D721Med (cell line): ENCODE results near the gene NDC1.

ENCODE experiments used
- DNase-seq: peaks from one replicate; pipeline ENCODE4 v3.0.0; 2011; ENCODE audit warnings: low spot score; ENCODE audit not compliant: insufficient read length
- FAIRE-seq: peaks from 2 replicates; lab custom pipeline; 2011; peaks lifted over from hg19 to GRCh38; lab: Jason Lieb, UNC
- TF ChIP-seq, protein P1 (sequence below): IDR thresholded peaks from 2 replicates; pipeline ENCODE4 v1.5.1; 2012; ENCODE audit warnings: mild to moderate bottlenecking, control low read depth; ENCODE audit not compliant: insufficient read depth; ENCODE audit errors: missing control alignments

The NDC1 gene

GRCh38 chr1:53783056-53783455, 55.0 kb downstream of the NDC1 start:
- FAIRE-seq (no peak), DNase-seq (no peak)
- TF ChIP-seq, protein P1, sequence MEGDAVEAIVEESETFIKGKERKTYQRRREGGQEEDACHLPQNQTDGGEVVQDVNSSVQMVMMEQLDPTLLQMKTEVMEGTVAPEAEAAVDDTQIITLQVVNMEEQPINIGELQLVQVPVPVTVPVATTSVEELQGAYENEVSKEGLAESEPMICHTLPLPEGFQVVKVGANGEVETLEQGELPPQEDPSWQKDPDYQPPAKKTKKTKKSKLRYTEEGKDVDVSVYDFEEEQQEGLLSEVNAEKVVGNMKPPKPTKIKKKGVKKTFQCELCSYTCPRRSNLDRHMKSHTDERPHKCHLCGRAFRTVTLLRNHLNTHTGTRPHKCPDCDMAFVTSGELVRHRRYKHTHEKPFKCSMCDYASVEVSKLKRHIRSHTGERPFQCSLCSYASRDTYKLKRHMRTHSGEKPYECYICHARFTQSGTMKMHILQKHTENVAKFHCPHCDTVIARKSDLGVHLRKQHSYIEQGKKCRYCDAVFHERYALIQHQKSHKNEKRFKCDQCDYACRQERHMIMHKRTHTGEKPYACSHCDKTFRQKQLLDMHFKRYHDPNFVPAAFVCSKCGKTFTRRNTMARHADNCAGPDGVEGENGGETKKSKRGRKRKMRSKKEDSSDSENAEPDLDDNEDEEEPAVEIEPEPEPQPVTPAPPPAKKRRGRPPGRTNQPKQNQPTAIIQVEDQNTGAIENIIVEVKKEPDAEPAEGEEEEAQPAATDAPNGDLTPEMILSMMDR: no peak

DNA sequence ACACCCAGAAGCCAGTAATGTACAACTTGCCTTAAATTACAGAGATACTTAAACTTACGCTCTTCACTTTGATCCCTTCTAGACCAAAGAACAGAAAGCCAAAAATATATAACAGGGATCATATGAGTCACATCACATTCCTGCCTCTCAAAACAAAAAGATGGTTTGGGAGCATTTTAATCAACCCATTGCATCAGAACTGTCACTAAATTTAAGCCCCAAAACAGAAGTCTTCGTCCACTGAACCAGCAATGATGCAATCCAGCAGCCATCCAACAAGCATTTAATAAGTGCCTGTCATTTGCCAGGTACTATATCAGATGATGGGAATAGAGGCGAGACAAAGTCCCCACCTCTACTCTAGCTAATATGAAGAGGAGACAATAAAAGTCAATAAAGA, 56.4 kb downstream of the NDC1 start:
- TF ChIP-seq, protein P1: no peak
- FAIRE-seq: no peak
- DNase-seq: no peak

- no peak for FAIRE-seq
- TF ChIP-seq, protein P1: no peak
- DNase-seq: no peak
Measured at GRCh38 chr1:53777272-53777671, 60.8 kb downstream of the NDC1 start.

- FAIRE-seq (no peak), DNase-seq (no peak)
- TF ChIP-seq, protein P1: no peak
Measured at GRCh38 chr1:53771648-53772047, 66.4 kb downstream of the NDC1 start.

- TF ChIP-seq, protein P1: no peak
- FAIRE-seq (no peak), DNase-seq (no peak)
Measured at GRCh38 chr1:53769780-53770179, 68.3 kb downstream of the NDC1 start.

- no peak for FAIRE-seq
- TF ChIP-seq, protein P1: no peak
- no peak for DNase-seq
Measured at GRCh38 chr1:53769184-53769583, 68.9 kb downstream of the NDC1 start.

- FAIRE-seq (no peak), DNase-seq (no peak)
- TF ChIP-seq, protein P1: no peak
Measured at GRCh38 chr1:53766831-53767405, 71.2 kb downstream of the NDC1 start.
